OCI-LY3 (cell line): ENCODE results near the gene ST8SIA4.

Experiments
- H2AFZ ChIP-seq: fragments of 200-600, 300-600 bp; shearing (Covaris generic); 2 replicates; pipeline ENCODE4 v1.6.0; 2014; ENCODE audit warnings: antibody characterized with exemption, low read depth, low read length
- H3K27ac ChIP-seq: fragments of 200-600, 300-600 bp; sonication (generic); 2 replicates; pipeline ENCODE4 v1.5.1; 2014; ENCODE audit warnings: mild to moderate bottlenecking, low read length, moderate library complexity, mixed read lengths
- H3K27me3 ChIP-seq: fragments of 200-600, 300-600 bp; sonication (generic); 2 replicates; pipeline ENCODE4 v1.6.1; 2014; ENCODE audit warnings: low read depth, low read length, mixed read lengths
- H3K36me3 ChIP-seq: fragments of 200-600, 300-600 bp; sonication (generic); replicated peaks from 2 replicates; pipeline ENCODE3; 2014; ENCODE audit warnings: low read depth, low read length, mixed read lengths
- H3K4me1 ChIP-seq: fragments of 300-600, 200-600 bp; sonication (generic); 2 replicates; pipeline ENCODE4 v1.6.1; 2014; ENCODE audit warnings: low read length, mixed read lengths
- H3K4me2 ChIP-seq: fragments of 200-600, 300-600 bp; sonication (generic); 2 replicates; pipeline ENCODE4 v1.6.1; 2014; ENCODE audit warnings: low read length, mixed read lengths
- H3K4me3 ChIP-seq: fragments of 300-600, 200-600 bp; sonication (generic); 2 replicates; pipeline ENCODE4 v1.5.1; 2014; ENCODE audit warnings: antibody characterized with exemption, mild to moderate bottlenecking, low read length, moderate library complexity
- H3K79me2 ChIP-seq: fragments of 300-600, 200-600 bp; shearing (Covaris generic); 2 replicates; pipeline ENCODE4 v1.6.1; 2014; ENCODE audit warnings: mild to moderate bottlenecking, low read length, mixed read lengths
- H3K9ac ChIP-seq: fragments of 300-600, 200-600 bp; shearing (Covaris generic); 2 replicates; pipeline ENCODE4 v1.6.0; 2014; ENCODE audit warnings: mild to moderate bottlenecking, low read length, moderate library complexity
- H3K9me3 ChIP-seq: fragments of 200-600, 300-600 bp; shearing (Covaris generic); 2 replicates; pipeline ENCODE4 v1.6.1; 2014; ENCODE audit warnings: low read length, mixed read lengths; ENCODE audit not compliant: insufficient read depth
- H4K20me1 ChIP-seq: fragments of 200-600, 300-600 bp; sonication (generic); 2 replicates; pipeline ENCODE4 v1.6.1; 2016; ENCODE audit warnings: low read length, mixed read lengths; ENCODE audit not compliant: insufficient read depth
- EZH2phosphoT487 ChIP-seq: fragments of 200-600 bp; shearing (Covaris generic); IDR thresholded peaks from 2 replicates; pipeline ENCODE4 v1.6.1; 2018; ENCODE audit warnings: antibody characterized with exemption, mixed run types, low read depth
- TF ChIP-seq, protein P1 (sequence below): fragments of 200-600, 300-600 bp; sonication (generic); IDR thresholded peaks from 2 replicates; pipeline ENCODE4 v1.5.1; 2014; ENCODE audit warnings: antibody characterized with exemption, low read length, low read depth

ST8SIA4 gene

DNA sequence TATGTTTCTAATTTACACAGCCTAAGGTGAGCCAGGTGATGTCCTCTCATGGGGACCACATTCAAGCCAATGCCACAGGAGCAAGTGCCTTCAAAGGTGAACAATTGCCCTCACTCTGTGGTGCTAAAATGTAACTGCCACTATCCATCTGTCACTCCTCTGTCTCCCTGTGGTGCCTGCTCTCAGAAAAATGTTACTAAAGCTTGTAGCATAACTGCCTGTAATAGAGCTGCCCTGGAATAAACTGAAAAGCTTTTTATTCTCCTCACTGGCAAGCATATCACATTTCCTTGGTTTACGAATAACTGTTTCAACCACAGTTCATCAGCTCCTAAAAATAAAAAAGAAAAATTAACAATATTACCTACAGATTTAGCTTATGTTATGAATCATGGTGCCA, 142.4 kb downstream of the ST8SIA4 start:
- no peaks in the 10 kb centered on the region for H3K79me2 ChIP-seq
- no peak overlapping the region for H3K27ac ChIP-seq
- no peaks in the 10 kb centered on the region for H3K27me3 ChIP-seq
- H3K4me3 ChIP-seq: no peak overlapping the region
- TF ChIP-seq EZH2phosphoT487: no peak
- TF ChIP-seq, protein P1, sequence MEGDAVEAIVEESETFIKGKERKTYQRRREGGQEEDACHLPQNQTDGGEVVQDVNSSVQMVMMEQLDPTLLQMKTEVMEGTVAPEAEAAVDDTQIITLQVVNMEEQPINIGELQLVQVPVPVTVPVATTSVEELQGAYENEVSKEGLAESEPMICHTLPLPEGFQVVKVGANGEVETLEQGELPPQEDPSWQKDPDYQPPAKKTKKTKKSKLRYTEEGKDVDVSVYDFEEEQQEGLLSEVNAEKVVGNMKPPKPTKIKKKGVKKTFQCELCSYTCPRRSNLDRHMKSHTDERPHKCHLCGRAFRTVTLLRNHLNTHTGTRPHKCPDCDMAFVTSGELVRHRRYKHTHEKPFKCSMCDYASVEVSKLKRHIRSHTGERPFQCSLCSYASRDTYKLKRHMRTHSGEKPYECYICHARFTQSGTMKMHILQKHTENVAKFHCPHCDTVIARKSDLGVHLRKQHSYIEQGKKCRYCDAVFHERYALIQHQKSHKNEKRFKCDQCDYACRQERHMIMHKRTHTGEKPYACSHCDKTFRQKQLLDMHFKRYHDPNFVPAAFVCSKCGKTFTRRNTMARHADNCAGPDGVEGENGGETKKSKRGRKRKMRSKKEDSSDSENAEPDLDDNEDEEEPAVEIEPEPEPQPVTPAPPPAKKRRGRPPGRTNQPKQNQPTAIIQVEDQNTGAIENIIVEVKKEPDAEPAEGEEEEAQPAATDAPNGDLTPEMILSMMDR: no peak
- no peaks in the 10 kb centered on the region for H4K20me1 ChIP-seq
- no peaks in the 10 kb centered on the region for H3K4me1 ChIP-seq
- H3K4me2 ChIP-seq: no peak overlapping the region
- H3K36me3 ChIP-seq: no peaks in the 10 kb centered on the region
- H2AFZ ChIP-seq: no peak overlapping the region
- no peak overlapping the region for H3K9ac ChIP-seq
- H3K9me3 ChIP-seq: no peaks in the 10 kb centered on the region

DNA sequence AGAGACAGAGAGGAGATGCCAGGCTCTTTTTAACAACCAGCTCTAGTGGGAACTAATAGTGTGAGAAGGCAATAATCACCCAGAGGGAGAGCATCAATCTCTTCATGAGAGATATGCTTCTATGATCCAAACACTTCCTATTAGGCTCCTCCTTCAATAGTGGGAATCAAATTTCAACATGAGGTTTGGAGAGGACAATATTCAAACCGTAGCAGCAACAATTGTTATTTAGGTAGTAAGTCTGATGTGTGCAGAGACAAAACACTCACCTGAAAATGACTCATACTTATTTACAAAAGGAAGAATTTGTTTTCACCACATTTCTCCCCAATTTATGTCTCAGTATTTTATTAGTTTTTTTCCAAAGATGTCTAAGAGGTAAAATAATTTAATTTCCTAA, 144.3 kb downstream of the ST8SIA4 start:
- no peak overlapping the region for H3K4me2 ChIP-seq
- no peak overlapping the region for H3K9ac ChIP-seq
- no peaks in the 10 kb centered on the region for H3K36me3 ChIP-seq
- H3K9me3 ChIP-seq: no peaks in the 10 kb centered on the region
- H3K27ac ChIP-seq: no peak overlapping the region
- no peaks in the 10 kb centered on the region for H3K27me3 ChIP-seq
- no peaks in the 10 kb centered on the region for H3K79me2 ChIP-seq
- H4K20me1 ChIP-seq: no peaks in the 10 kb centered on the region
- H2AFZ ChIP-seq: no peak overlapping the region
- no peak overlapping the region for H3K4me3 ChIP-seq
- H3K4me1 ChIP-seq: no peaks in the 10 kb centered on the region
- TF ChIP-seq, protein P1: no peak
- TF ChIP-seq EZH2phosphoT487: no peak

DNA sequence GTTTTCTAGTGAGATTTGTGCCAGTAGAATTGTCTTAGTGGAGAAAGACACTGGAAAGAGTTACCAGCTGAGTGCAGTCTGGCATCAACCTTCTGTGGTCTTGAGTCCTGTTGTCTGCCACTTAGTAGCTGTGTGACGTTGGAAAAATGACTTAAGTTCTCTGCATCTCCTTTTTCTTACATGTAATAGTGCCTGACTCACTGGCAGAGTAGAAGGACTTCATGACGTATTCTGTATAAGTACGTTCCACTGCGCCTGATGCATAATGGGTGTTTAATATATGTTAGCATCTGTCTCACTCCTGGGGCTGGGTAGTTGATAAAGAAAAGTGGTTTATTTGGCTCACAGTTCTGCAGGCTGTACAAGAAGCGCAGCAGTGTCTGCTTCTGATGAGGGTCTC, 144.8 kb downstream of the ST8SIA4 start:
- Histone ChIP-seq H3K4me1 (no peaks in the 10 kb centered on the region), H3K4me3 (no peak overlapping the region), H3K36me3 (no peaks in the 10 kb centered on the region), H3K27ac (no peak overlapping the region), H3K27me3 (no peaks in the 10 kb centered on the region), H2AFZ (no peak overlapping the region), H3K4me2 (no peak overlapping the region), H3K9ac (no peak overlapping the region), H3K9me3 (no peaks in the 10 kb centered on the region), H4K20me1 (no peaks in the 10 kb centered on the region), H3K79me2 (no peaks in the 10 kb centered on the region)
- no peak for TF ChIP-seq EZH2phosphoT487
- TF ChIP-seq, protein P1: no peak

GRCh38 chr5:100757618-100758017, 145.5 kb downstream of the ST8SIA4 start:
- no peak overlapping the region for H3K4me2 ChIP-seq
- no peak overlapping the region for H3K9ac ChIP-seq
- H3K4me3 ChIP-seq: no peak overlapping the region
- no peaks in the 10 kb centered on the region for H3K79me2 ChIP-seq
- H3K27me3 ChIP-seq: no peaks in the 10 kb centered on the region
- no peaks in the 10 kb centered on the region for H4K20me1 ChIP-seq
- H2AFZ ChIP-seq: no peak overlapping the region
- no peaks in the 10 kb centered on the region for H3K9me3 ChIP-seq
- H3K36me3 ChIP-seq: no peaks in the 10 kb centered on the region
- no peaks in the 10 kb centered on the region for H3K4me1 ChIP-seq
- H3K27ac ChIP-seq: no peak overlapping the region
- TF ChIP-seq, protein P1: no peak
- TF ChIP-seq EZH2phosphoT487: no peak
